ENCODE measurements around the gene BST1.

Gene BST1

DNA sequence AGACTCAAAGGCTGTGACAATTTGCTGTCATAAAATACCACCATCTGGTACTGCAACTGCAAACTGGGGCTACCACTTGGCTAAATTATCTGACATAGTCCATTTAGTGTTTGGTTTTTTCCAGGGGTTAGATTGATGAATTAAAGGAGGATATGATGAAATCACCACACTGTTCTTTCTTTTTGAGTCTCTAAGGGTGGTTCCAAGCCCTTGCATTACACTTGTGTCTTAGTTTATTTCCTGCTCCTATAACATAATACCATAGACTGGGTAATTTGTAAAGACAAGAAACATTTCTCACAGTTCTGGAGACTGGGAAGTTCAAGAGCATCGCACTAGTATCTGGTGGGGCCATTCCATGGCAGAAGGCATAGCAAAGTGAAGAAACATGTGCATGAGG, 43.2 kb downstream of the BST1 start:
- Histone ChIP-seq H4K20me1 (ENCODE audit: low read depth, low read length) (no peaks in the 10 kb centered on the region), H3K27me3 (ENCODE audit: low read length) (no peaks in the 10 kb centered on the region), H3F3A (ENCODE audit: insufficient read depth) (no peaks in the 10 kb centered on the region), H3K4me3 (ENCODE audit: insufficient read depth, low read length, poor library complexity, severe bottlenecking) (no peak overlapping the region), H3K79me2 (ENCODE audit: insufficient read depth, low read length) (no peaks in the 10 kb centered on the region), H3K4me2 (ENCODE audit: low read depth, low read length, poor library complexity, severe bottlenecking) (no peak overlapping the region), H3K9me3 (ENCODE audit: insufficient read depth, low read length) (peaks cover 18% of the 10 kb centered on the region; the same call in 1 of the 2 replicates), H3K9me2 (replicated peaks; ENCODE audit: insufficient read depth, low read length) (no peaks in the 10 kb centered on the region), H3K27ac (ENCODE audit: low read depth, low read length) (no peak overlapping the region), H2AFZ (ENCODE audit: low read depth, low read length, severe bottlenecking) (no peak overlapping the region), H3K36me3 (ENCODE audit: low read length) (peaks cover 3% of the 10 kb centered on the region; the same call in 1 of the 2 replicates), H3K9ac (ENCODE audit: low read length) (no peak overlapping the region)
- TF ChIP-seq EZH2phosphoT487 (conservative IDR thresholded peaks at IDR 0.05; ENCODE audit: low read length): no peak
- TF ChIP-seq, protein P1, sequence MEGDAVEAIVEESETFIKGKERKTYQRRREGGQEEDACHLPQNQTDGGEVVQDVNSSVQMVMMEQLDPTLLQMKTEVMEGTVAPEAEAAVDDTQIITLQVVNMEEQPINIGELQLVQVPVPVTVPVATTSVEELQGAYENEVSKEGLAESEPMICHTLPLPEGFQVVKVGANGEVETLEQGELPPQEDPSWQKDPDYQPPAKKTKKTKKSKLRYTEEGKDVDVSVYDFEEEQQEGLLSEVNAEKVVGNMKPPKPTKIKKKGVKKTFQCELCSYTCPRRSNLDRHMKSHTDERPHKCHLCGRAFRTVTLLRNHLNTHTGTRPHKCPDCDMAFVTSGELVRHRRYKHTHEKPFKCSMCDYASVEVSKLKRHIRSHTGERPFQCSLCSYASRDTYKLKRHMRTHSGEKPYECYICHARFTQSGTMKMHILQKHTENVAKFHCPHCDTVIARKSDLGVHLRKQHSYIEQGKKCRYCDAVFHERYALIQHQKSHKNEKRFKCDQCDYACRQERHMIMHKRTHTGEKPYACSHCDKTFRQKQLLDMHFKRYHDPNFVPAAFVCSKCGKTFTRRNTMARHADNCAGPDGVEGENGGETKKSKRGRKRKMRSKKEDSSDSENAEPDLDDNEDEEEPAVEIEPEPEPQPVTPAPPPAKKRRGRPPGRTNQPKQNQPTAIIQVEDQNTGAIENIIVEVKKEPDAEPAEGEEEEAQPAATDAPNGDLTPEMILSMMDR (IDR thresholded peaks at IDR 0.05; ENCODE audit: insufficient read depth, low read length, poor library complexity, severe bottlenecking): no peak

DNA sequence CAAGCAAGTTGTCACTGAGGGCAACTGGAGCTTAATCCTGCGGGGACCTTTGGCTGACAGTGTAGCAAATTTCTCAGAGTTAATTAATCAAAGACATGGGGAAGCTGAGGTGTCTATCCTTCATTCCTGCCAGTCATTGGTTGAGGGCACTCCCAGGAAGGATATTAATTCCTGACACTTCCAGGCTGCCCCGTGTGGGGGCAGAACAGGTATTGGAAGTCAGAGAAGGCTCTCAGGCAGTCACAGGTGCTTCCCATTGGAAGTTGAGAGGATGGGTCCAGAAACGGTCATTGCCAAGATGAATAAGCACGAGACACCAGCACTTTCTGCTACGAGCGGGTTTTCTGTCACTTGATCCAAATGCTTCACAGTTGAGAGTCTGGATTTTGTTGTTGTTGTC, 46.1 kb downstream of the BST1 start:
- no peaks in the 10 kb centered on the region; the same call in 1 of the 2 replicates for H3K36me3 ChIP-seq (ENCODE audit: low read length)
- no peak overlapping the region for H2AFZ ChIP-seq (ENCODE audit: low read depth, low read length, severe bottlenecking)
- no peaks in the 10 kb centered on the region for H3K79me2 ChIP-seq (ENCODE audit: insufficient read depth, low read length)
- H3K9ac ChIP-seq (ENCODE audit: low read length): no peak overlapping the region
- TF ChIP-seq, protein P1 (IDR thresholded peaks at IDR 0.05; ENCODE audit: insufficient read depth, low read length, poor library complexity, severe bottlenecking): no peak
- TF ChIP-seq EZH2phosphoT487 (conservative IDR thresholded peaks at IDR 0.05; ENCODE audit: low read length): no peak
- no peaks in the 10 kb centered on the region for H3K27me3 ChIP-seq (ENCODE audit: low read length)
- H3K4me2 ChIP-seq (ENCODE audit: low read depth, low read length, poor library complexity, severe bottlenecking): no peak overlapping the region
- no peaks in the 10 kb centered on the region for H4K20me1 ChIP-seq (ENCODE audit: low read depth, low read length)
- no peaks in the 10 kb centered on the region for H3F3A ChIP-seq (ENCODE audit: insufficient read depth)
- peaks cover 5% of the 10 kb centered on the region; the same call in 1 of the 2 replicates for H3K9me3 ChIP-seq (ENCODE audit: insufficient read depth, low read length)
- H3K27ac ChIP-seq (ENCODE audit: low read depth, low read length): no peak overlapping the region
- H3K4me3 ChIP-seq (ENCODE audit: insufficient read depth, low read length, poor library complexity, severe bottlenecking): no peak overlapping the region
- no peaks in the 10 kb centered on the region for H3K9me2 ChIP-seq (replicated peaks; ENCODE audit: insufficient read depth, low read length)

DNA sequence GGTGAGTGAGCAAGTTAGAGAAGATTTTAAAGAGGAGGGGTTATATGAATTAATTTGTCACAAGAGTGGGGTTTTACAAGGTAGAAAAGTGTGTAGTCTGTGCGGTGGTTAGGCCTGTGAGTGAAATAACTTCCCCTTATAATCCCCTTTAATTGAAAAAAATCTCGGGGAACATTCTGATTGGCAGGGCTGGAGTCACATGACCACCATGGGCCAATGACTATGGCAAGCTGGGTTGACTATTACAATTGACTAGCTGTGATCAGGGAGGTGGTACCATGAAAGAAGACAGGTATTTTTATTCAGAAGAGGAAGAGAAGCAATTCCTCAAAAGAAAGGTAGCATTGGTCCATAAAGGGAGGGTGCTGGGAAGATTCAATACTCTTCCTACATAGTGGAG, 48.3 kb downstream of the BST1 start:
- H3K9me3 ChIP-seq (ENCODE audit: insufficient read depth, low read length): peaks cover 5% of the 10 kb centered on the region; the same call in 1 of the 2 replicates
- no peaks in the 10 kb centered on the region for H4K20me1 ChIP-seq (ENCODE audit: low read depth, low read length)
- no peak overlapping the region for H3K27ac ChIP-seq (ENCODE audit: low read depth, low read length)
- no peaks in the 10 kb centered on the region for H3K9me2 ChIP-seq (replicated peaks; ENCODE audit: insufficient read depth, low read length)
- no peak for TF ChIP-seq EZH2phosphoT487 (conservative IDR thresholded peaks at IDR 0.05; ENCODE audit: low read length)
- TF ChIP-seq, protein P1 (IDR thresholded peaks at IDR 0.05; ENCODE audit: insufficient read depth, low read length, poor library complexity, severe bottlenecking): no peak
- no peak overlapping the region for H3K9ac ChIP-seq (ENCODE audit: low read length)
- no peak overlapping the region for H3K4me2 ChIP-seq (ENCODE audit: low read depth, low read length, poor library complexity, severe bottlenecking)
- peaks cover 11% of the 10 kb centered on the region for H3F3A ChIP-seq (ENCODE audit: insufficient read depth)
- no peak overlapping the region for H3K4me3 ChIP-seq (ENCODE audit: insufficient read depth, low read length, poor library complexity, severe bottlenecking)
- H2AFZ ChIP-seq (ENCODE audit: low read depth, low read length, severe bottlenecking): no peak overlapping the region
- H3K79me2 ChIP-seq (ENCODE audit: insufficient read depth, low read length): no peaks in the 10 kb centered on the region
- H3K27me3 ChIP-seq (ENCODE audit: low read length): no peaks in the 10 kb centered on the region
- no peaks in the 10 kb centered on the region for H3K36me3 ChIP-seq (ENCODE audit: low read length)
